SK-N-SH treated with all-trans-retinoic acid at 6 μM for 48 hours (cell line): ENCODE data around the gene FAHD2A.
"Not testable (repeated sequence)": the region's sequence is repeated elsewhere in the genome, so short reads cannot be mapped to it uniquely, and the experiment has no call there.

Experiments used
- ATAC-seq: fragments of 200-7000 bp; cut with Tn5 transposase; 3 replicates; pipeline ENCODE4 v1.9.1; 2020; ENCODE audit warnings: mild to moderate bottlenecking, moderate library complexity
- BACH2 ChIP-seq: fragments of 250-450 bp; sonication (Bioruptor Pico); IDR thresholded peaks from 2 replicates; pipeline ENCODE4 v1.9.0; 2021; ENCODE audit warnings: mild to moderate bottlenecking, borderline replicate concordance
- GLIS3 ChIP-seq: fragments of 250-450 bp; sonication (Bioruptor Pico); IDR thresholded peaks from 2 replicates; pipeline ENCODE4 v1.5.0; 2020; ENCODE audit warnings: mild to moderate bottlenecking, moderate library complexity
- OSR1 ChIP-seq: fragments of 250-450 bp; sonication (Bioruptor Pico); IDR thresholded peaks from 2 replicates; pipeline ENCODE4 v1.8.0; 2022; ENCODE audit warnings: moderate library complexity, mild to moderate bottlenecking, inconsistent platforms
- PPARA ChIP-seq: fragments of 250-450 bp; sonication (Bioruptor Pico); IDR thresholded peaks from 2 replicates; pipeline ENCODE4 v1.5.0; 2020; ENCODE audit warnings: mild to moderate bottlenecking, borderline replicate concordance
- RARB ChIP-seq: fragments of 250-450 bp; sonication (Bioruptor Pico); IDR thresholded peaks from 2 replicates; pipeline ENCODE4 v1.8.0; 2021; ENCODE audit warnings: mild to moderate bottlenecking, moderate library complexity
- SNAI2 ChIP-seq: fragments of 250-450 bp; sonication (Bioruptor Pico); IDR thresholded peaks from 2 replicates; pipeline ENCODE4 v1.5.0; 2020; ENCODE audit warnings: mild to moderate bottlenecking, moderate library complexity
- TCF4 ChIP-seq: fragments of 250-450 bp; sonication (Bioruptor Pico); IDR thresholded peaks from 2 replicates; pipeline ENCODE4 v1.8.0; 2021; ENCODE audit warnings: mild to moderate bottlenecking, moderate library complexity, borderline replicate concordance
- TOX ChIP-seq: fragments of 250-450 bp; sonication (Bioruptor Pico); IDR thresholded peaks from 2 replicates; pipeline ENCODE4 v1.8.0; 2021; ENCODE audit warnings: mild to moderate bottlenecking, moderate library complexity, borderline replicate concordance
- ZC3H10 ChIP-seq: fragments of 250-450 bp; sonication (Bioruptor Pico); IDR thresholded peaks from 2 replicates; pipeline ENCODE4 v1.5.1; 2021; ENCODE audit warnings: mild to moderate bottlenecking, moderate library complexity
- ZFP3 ChIP-seq: fragments of 250-450 bp; sonication (Bioruptor Pico); IDR thresholded peaks from 2 replicates; pipeline ENCODE4 v1.5.0; 2020; ENCODE audit warnings: mild to moderate bottlenecking, moderate library complexity
- ZFP30 ChIP-seq: fragments of 450-650 bp; formaldehyde crosslinking; IDR thresholded peaks from 2 replicates; pipeline ENCODE4 v1.5.0; 2022; ENCODE audit warnings: mild to moderate bottlenecking, moderate library complexity
- ZNF8 ChIP-seq: fragments of 450-650 bp; formaldehyde crosslinking; IDR thresholded peaks from 2 replicates; pipeline ENCODE4 v1.5.0; 2020; ENCODE audit warnings: mild to moderate bottlenecking, moderate library complexity
- TF ChIP-seq, protein P1 (sequence below): fragments of 250-450 bp; sonication (Bioruptor Pico); IDR thresholded peaks from 2 replicates; pipeline ENCODE4 v1.8.0; 2020; ENCODE audit warnings: mild to moderate bottlenecking, moderate library complexity, borderline replicate concordance
- TF ChIP-seq, protein P2 (sequence below): fragments of 250-450 bp; sonication (Bioruptor Pico); IDR thresholded peaks from 2 replicates; pipeline ENCODE4 v1.8.0; 2021; ENCODE audit warnings: low read depth, mild to moderate bottlenecking, moderate library complexity, borderline replicate concordance
- TF ChIP-seq, protein P3 (sequence below): fragments of 250-450 bp; sonication (Bioruptor Pico); IDR thresholded peaks from 2 replicates; pipeline ENCODE4 v1.5.0; 2020; ENCODE audit warnings: mild to moderate bottlenecking, moderate library complexity
- TF ChIP-seq, protein P4 (sequence below): fragments of 250-450 bp; sonication (Bioruptor Pico); IDR thresholded peaks from 2 replicates; pipeline ENCODE4 v1.5.1; 2020; ENCODE audit warnings: low read depth, mild to moderate bottlenecking, moderate library complexity
- TF ChIP-seq, protein P5 (sequence below): fragments of 250-450 bp; sonication (Bioruptor Pico); IDR thresholded peaks from 2 replicates; pipeline ENCODE4 v1.5.1; 2021; ENCODE audit warnings: mild to moderate bottlenecking, moderate library complexity

Gene FAHD2A

DNA sequence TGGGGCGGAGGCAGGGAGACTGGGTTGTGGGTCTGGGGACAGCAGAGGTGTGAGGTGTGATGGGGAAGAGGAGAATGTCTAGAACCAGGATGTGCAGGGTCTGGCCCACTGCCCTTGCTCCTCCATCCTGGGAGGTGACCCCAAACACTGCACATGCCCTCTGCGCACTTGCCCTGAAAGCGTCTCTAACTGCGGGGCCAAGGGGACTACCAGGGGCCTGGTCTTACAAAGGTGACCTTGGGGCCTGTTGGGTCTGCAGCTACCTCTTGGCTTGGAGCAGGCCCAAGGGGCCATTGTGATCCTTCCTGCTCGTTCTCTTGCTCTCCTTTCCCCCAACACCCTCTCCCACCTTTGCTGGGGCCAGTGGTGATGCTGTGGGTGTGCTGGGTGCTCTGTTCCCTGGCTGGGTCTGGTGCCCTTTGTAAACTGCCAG lies 48.0 kb upstream of the FAHD2A start (continued):
- TF ChIP-seq, protein P1, sequence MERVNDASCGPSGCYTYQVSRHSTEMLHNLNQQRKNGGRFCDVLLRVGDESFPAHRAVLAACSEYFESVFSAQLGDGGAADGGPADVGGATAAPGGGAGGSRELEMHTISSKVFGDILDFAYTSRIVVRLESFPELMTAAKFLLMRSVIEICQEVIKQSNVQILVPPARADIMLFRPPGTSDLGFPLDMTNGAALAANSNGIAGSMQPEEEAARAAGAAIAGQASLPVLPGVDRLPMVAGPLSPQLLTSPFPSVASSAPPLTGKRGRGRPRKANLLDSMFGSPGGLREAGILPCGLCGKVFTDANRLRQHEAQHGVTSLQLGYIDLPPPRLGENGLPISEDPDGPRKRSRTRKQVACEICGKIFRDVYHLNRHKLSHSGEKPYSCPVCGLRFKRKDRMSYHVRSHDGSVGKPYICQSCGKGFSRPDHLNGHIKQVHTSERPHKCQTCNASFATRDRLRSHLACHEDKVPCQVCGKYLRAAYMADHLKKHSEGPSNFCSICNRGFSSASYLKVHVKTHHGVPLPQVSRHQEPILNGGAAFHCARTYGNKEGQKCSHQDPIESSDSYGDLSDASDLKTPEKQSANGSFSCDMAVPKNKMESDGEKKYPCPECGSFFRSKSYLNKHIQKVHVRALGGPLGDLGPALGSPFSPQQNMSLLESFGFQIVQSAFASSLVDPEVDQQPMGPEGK (CRISPR knock-in tag), result no peak
- no peak for TF ChIP-seq PPARA (CRISPR knock-in tag)
- TF ChIP-seq GLIS3 (CRISPR knock-in tag), result no peak
- TF ChIP-seq, all 23 proteins: peak for 0

DNA sequence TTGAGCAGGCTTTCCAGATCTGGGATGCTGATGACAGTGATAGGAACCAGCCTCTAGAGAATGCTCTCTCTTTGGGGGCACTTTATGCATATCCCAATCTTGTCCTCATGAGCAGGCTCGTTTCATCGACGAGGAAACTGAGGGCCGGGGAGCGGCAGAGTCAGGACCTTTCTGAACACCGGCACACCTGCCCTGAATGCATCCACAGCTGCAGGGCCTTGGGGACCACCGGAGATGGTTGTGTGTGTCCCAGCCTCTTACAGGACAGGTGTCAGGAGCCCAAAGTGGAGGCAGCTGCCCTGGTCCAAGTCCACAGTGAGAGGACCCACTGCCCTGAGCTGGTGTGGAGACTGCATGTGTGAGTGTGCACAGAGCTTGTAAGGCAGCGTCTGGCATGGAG lies 47.6 kb upstream of the FAHD2A start:
- TF ChIP-seq RARB (CRISPR knock-in tag) (no peak), GLIS3 (CRISPR knock-in tag) (no peak), TCF4 (CRISPR knock-in tag) (no peak), BACH2 (CRISPR knock-in tag) (no peak), ZFP30 (no peak), TOX (CRISPR knock-in tag) (no peak), ZC3H10 (CRISPR knock-in tag) (no peak), SNAI2 (CRISPR knock-in tag) (no peak), ZNF8 (no peak), OSR1 (CRISPR knock-in tag) (no peak), PPARA (CRISPR knock-in tag) (no peak), ZFP3 (CRISPR knock-in tag) (no peak)
- TF ChIP-seq, protein P2, sequence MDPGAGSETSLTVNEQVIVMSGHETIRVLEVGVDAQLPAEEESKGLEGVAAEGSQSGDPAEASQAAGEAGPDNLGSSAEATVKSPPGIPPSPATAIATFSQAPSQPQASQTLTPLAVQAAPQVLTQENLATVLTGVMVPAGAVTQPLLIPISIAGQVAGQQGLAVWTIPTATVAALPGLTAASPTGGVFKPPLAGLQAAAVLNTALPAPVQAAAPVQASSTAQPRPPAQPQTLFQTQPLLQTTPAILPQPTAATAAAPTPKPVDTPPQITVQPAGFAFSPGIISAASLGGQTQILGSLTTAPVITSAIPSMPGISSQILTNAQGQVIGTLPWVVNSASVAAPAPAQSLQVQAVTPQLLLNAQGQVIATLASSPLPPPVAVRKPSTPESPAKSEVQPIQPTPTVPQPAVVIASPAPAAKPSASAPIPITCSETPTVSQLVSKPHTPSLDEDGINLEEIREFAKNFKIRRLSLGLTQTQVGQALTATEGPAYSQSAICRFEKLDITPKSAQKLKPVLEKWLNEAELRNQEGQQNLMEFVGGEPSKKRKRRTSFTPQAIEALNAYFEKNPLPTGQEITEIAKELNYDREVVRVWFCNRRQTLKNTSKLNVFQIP, result no peak
- TF ChIP-seq, protein P3, sequence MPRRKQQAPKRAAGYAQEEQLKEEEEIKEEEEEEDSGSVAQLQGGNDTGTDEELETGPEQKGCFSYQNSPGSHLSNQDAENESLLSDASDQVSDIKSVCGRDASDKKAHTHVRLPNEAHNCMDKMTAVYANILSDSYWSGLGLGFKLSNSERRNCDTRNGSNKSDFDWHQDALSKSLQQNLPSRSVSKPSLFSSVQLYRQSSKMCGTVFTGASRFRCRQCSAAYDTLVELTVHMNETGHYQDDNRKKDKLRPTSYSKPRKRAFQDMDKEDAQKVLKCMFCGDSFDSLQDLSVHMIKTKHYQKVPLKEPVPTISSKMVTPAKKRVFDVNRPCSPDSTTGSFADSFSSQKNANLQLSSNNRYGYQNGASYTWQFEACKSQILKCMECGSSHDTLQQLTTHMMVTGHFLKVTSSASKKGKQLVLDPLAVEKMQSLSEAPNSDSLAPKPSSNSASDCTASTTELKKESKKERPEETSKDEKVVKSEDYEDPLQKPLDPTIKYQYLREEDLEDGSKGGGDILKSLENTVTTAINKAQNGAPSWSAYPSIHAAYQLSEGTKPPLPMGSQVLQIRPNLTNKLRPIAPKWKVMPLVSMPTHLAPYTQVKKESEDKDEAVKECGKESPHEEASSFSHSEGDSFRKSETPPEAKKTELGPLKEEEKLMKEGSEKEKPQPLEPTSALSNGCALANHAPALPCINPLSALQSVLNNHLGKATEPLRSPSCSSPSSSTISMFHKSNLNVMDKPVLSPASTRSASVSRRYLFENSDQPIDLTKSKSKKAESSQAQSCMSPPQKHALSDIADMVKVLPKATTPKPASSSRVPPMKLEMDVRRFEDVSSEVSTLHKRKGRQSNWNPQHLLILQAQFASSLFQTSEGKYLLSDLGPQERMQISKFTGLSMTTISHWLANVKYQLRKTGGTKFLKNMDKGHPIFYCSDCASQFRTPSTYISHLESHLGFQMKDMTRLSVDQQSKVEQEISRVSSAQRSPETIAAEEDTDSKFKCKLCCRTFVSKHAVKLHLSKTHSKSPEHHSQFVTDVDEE (CRISPR knock-in tag), result no peak
- TF ChIP-seq, protein P4, sequence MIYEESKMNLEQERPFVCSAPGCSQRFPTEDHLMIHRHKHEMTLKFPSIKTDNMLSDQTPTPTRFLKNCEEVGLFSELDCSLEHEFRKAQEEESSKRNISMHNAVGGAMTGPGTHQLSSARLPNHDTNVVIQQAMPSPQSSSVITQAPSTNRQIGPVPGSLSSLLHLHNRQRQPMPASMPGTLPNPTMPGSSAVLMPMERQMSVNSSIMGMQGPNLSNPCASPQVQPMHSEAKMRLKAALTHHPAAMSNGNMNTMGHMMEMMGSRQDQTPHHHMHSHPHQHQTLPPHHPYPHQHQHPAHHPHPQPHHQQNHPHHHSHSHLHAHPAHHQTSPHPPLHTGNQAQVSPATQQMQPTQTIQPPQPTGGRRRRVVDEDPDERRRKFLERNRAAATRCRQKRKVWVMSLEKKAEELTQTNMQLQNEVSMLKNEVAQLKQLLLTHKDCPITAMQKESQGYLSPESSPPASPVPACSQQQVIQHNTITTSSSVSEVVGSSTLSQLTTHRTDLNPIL (CRISPR knock-in tag), result no peak
- TF ChIP-seq, protein P5, sequence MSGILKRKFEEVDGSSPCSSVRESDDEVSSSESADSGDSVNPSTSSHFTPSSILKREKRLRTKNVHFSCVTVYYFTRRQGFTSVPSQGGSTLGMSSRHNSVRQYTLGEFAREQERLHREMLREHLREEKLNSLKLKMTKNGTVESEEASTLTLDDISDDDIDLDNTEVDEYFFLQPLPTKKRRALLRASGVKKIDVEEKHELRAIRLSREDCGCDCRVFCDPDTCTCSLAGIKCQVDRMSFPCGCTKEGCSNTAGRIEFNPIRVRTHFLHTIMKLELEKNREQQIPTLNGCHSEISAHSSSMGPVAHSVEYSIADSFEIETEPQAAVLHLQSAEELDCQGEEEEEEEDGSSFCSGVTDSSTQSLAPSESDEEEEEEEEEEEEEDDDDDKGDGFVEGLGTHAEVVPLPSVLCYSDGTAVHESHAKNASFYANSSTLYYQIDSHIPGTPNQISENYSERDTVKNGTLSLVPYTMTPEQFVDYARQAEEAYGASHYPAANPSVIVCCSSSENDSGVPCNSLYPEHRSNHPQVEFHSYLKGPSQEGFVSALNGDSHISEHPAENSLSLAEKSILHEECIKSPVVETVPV (CRISPR knock-in tag), result no peak
- TF ChIP-seq, protein P1 (CRISPR knock-in tag), result no peak
- ATAC-seq, result no peak

DNA sequence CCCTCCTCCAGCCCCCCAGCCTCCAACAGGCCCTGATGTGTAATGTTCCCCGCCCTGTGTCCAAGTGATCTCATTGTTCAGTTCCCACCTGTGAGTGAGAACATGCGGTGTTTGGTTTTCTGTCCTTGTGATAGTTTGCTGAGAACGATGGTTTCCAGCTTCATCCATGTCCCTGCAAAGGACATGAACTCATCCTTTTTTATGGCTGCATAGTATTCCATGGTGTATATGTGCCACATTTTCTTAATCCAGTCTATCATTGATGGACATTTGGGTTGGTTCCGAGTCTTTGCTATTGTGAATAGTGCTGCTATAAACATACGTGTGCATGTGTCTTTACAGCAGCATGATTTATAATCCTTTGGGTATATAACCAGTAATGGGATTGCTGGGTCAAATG lies 47.0 kb upstream of the FAHD2A start:
- not testable (repeated sequence) for ATAC-seq
